HG03378 (cell line): ENCODE results near the gene MICAL2.

ENCODE experiments used
- ATAC-seq: cut with Tn5 transposase; IDR thresholded peaks from one replicate; pipeline ENCODE4 v1.9.1; 2021; ENCODE audit warnings: mild to moderate bottlenecking, moderate library complexity; ENCODE audit not compliant: unreplicated experiment

The MICAL2 gene

GRCh38 chr11:12263141-12263693, 152.8 kb downstream of the MICAL2 start:
- no peak for ATAC-seq

- ATAC-seq = no peak
Observed at GRCh38 chr11:12264361-12264760, 154.0 kb downstream of the MICAL2 start.

GRCh38 chr11:12266132-12266531, 155.7 kb downstream of the MICAL2 start:
- ATAC-seq = no peak

- no peak for ATAC-seq
Observed at GRCh38 chr11:12266943-12267342, 156.6 kb downstream of the MICAL2 start.

- no peak for ATAC-seq
Observed at GRCh38 chr11:12267921-12268320, 157.5 kb downstream of the MICAL2 start.

- no peak for ATAC-seq
Observed at GRCh38 chr11:12269104-12269441, 158.7 kb downstream of the MICAL2 start.

- ATAC-seq = no peak
Observed at GRCh38 chr11:12269446-12270214, 159.2 kb downstream of the MICAL2 start.

GRCh38 chr11:12270215-12270797, 159.9 kb downstream of the MICAL2 start:
- ATAC-seq = no peak

GRCh38 chr11:12270817-12271216, 160.4 kb downstream of the MICAL2 start:
- ATAC-seq = no peak

- no peak for ATAC-seq
Observed at GRCh38 chr11:12271241-12271640, 160.9 kb downstream of the MICAL2 start.

- no peak for ATAC-seq
Observed at GRCh38 chr11:12271826-12272366, 161.5 kb downstream of the MICAL2 start.

- no peak for ATAC-seq
Observed at GRCh38 chr11:12272821-12273617, 162.6 kb downstream of the MICAL2 start.

GRCh38 chr11:12273618-12273995, 163.2 kb downstream of the MICAL2 start:
- no peak for ATAC-seq

GRCh38 chr11:12274056-12274455, 163.7 kb downstream of the MICAL2 start:
- no peak for ATAC-seq

- no peak for ATAC-seq
Observed at GRCh38 chr11:12274558-12275197, 164.3 kb downstream of the MICAL2 start.

GRCh38 chr11:12275818-12276217, 165.4 kb downstream of the MICAL2 start:
- no peak for ATAC-seq

- ATAC-seq = no peak
Observed at GRCh38 chr11:12276356-12276755, 166.0 kb downstream of the MICAL2 start.

GRCh38 chr11:12276831-12277475, 166.6 kb downstream of the MICAL2 start:
- ATAC-seq = no peak

- ATAC-seq = no peak
Observed at GRCh38 chr11:12278766-12279671, 168.6 kb downstream of the MICAL2 start.
